ENCODE results near the gene YY1.
"Not testable (repeated sequence)": the region's sequence is repeated elsewhere in the genome, so short reads cannot be mapped to it uniquely, and the experiment has no call there.

The YY1 gene

DNA sequence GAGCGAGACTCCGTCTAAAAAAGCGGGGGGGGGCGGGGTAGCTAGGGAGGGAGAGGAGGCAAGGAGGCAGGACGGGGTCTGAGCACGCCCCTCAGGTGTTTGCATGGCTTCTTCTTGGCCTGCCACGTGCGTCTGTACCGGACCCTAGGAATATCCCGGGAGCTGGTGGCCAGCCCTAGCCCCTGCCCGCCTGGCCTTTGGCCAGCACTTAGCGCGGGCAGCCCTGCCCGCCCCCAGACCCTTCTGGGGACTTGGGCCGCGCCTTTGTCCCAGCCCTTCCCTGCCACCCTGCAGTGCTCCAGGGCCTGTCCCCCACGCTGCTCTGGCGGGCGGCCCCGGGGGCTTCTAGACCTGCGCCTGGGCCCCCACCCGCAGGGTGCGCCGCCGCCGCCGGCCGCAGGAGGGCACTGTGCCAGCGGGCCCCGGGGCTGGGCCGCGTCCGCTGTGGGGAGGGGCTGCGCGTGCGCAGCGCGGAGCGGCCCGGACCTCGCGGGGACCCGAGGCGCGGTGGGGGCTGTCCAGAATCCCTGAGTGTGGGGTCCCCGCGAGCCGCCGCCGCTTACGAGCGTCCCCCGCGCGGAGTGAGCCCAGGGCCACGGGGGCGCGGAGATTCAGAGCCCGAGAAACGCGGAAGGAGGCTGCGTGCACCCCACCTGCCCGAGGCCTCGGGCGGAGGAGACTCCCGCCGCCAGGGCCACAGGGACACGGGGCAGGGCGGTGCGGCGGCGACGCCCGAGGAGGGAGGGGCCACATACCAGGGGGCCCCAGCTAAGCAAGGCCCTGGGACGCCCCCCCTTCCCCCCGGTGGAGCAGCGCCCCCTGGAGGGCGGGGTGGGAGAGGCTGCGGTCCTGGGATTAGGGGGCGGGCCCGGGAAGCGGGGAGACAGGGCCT, 46.3 kb downstream of the YY1 start:
- no peak for DNase-seq

DNA sequence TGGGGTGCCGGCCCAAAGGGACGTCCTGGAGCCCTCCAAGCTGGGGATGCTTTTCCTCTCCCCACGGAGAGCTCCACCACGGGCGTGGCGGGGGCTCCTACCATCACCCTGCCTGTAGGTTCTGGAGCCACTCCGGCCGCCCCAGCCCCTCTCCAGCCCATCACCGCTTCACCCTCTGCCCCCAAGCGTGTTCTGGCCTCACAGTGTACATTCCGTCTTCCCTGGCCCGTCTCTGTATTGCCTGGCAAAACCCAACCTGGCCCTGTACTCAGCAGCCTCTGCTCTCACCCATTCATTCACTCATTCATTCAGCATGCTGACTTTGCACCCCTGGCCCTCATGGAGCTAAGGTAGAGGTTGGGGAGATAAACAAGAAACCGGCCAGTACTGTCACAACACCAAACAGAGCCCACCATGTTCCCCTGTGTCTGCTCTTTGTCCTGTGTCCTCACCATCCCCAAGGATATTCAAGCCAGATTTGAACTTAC, 47.0 kb downstream of the YY1 start:
- no peak for DNase-seq

DNA sequence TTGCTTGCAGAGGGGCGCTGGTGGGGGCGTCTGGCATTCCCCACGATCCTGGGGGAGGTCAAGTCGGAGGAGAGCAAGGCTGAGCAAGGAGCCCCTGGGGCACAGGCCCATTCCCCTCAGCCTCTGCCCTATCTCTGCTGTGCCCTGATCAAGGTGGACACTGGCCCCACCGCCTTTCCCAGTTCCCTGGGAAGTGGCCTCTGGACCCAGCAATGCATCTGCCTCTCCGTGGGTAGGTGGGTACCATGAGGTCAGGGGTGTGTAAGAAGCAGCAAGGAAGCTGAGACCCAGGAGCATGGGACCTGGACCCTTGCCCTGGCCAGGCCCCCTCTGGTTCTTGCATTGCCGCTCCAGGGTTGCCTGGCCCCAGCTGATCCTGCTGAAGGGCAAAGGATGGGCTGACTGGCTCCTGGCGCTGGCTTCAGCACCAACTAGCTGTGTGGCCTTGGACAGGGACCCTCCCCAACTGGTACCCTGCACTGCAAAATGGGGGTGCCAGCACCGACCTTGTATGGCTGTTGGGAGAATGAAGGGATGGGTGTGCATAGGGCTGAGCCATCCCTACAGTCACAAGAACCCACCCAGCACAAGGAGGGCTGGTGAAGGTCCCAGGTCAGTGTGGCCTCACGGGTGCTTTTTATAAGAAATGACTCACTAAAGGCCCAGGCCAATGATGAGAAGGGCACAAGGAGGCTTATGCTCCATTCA, 47.7 kb downstream of the YY1 start:
- DNase-seq, result no peak

DNA sequence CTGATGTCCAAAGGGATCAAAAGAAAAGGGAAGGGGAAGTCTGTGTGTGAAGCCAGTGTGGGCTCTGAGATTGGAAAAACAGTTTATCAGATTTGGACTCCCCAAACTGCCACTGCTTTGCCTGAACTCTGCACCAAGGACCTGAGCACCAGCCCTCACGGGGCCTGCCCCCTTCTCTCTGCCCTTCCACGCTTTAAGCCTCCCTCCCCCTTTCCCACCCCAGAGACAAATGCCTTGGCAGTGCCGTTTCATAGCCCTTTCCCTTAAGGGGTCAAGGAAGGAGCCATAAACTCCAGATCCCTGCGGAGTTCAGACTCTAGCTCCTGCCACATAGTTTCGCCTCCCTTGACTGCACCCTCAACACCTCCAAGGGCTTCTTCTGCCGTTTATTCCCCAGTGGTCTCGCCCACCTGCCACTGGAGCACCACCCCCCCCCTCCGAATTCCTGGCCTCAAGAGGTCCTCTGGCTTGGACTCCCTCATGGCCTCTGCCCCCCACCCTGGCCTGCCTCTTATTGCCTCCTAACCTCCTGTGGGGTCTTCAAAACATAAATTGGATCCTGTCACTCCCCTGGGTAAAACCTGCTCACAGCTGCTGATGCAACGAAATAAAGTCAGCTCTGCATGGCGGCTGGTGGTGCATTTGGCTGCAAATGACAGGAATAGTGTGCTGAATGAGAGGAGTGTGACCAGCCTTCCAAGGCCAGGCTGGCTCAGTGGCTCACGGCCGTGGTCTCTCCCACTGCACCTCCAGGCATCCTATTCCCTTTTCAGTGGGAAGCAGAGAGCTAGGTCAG, 48.5 kb downstream of the YY1 start:
- DNase-seq, result no peak

DNA sequence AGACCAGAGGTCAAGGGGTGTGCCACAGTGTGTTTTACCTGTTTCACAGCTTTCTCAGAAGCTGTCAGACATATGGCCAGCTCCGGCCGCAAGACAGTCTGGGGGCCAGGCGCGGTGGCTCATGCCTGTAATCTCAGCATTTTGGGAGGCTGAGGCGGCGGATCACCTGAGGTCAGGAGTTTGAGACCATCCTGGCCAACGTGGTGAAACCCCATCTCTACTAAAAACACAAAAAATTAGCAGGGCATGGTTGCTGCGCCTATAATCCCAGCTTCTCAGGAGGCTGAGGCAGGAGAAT, 49.0 kb downstream of the YY1 start:
- not testable (repeated sequence) for DNase-seq

DNA sequence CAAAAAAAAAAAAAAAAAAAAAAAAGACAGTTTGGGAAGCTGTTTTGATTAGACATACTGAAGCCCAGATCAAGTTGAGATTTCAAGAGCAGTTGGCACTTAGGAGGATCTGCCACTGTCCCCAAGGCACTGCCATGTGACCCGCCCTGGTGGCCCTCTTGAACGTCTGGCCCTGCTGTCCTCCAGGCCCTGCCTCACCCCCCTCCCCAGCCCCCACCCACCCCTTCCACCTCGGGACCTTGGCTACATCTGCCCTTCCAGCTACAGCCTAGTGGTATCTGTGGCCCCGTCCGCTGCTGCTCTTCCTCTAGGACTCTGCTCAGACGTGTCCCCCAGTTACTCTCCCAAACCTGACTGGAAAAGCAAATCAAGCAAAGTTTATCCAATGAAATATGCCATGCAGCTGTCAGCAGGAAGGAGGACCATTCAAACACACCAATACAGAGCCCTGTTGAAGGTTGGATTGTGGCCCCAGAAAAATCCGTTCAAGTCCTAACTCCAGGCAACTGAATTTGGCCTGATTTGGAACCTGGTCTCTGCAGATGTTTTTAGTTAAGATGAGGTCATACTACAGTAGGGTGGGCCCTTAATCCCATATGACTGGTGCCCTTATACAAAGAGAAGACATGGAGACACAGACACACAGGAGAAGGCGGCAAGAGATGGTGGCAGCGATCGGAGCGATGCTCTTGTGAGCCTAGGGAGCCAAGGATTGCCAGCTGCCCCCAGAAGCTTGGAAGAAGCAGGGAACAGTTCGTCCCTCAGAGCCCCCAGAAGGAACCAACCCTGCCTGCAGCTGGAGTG, 49.6 kb downstream of the YY1 start:
- DNase-seq, result no peak

DNA sequence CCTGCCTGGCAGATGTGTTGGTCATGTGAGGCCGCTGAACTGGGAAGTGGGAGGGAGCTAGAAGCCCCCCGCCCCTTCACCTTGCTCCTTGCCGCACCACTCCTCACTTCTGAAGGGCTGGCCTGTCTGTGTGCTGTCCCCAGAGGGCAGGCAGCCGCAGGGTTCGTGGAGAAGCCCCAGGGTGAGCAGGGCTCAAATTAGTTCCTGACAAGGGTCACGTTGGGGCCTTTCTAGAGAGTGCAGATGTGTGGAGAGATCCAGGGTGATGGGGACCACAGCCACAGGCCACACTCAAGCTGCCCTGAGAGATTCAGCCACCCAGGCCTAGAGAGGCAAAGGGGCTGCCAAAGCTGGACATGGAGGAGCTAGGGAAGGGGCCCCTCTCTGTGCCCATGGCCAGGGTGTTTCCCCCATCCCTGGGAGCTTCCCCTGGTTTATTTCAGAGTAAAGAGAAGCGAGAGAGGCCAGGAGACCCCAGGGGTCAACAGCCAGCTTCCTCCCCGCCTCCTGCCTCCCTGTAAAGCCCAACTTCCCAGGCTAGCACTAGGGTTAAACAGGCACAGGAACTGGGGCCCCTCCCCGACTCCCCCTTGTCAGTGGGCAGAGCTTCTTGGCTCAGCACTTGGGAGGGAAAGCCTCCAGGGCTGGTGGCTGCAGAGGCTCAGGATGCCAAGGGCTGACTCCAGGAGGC, 51.1 kb downstream of the YY1 start:
- no peak for DNase-seq

DNA sequence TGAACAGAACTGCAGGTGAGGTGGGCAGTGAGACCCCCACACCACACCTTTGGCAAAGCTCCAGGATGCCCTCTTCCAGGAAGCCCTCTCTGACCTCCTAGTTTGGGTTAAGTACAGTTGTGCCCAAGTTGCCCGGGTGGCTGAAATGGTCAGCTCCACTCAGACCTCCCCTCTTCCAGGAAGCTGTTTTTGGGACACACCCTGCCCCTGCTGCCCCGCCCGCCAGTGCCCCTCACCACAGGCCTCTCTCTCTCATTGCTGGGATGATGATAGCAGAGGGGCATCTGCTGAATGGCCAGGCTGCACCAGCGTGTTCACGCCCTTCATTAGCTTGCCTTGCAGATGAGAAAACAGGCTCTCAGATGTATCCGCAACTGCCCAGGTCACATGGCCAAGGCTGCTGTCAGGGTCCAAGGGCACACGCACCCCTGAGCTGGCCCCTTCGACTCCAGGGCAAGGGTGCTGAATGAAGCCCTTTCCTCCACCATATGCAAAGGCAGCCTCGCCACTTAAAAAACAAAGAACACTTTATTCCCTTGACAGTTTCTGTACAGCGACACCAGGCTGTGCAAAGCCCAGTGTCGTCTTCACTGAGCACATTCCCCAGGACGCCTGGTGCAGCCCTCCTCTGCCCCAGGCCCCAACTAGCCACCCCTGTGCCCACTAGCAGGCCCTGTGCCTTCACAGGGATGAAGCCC, 51.8 kb downstream of the YY1 start:
- DNase-seq, result no peak

DNA sequence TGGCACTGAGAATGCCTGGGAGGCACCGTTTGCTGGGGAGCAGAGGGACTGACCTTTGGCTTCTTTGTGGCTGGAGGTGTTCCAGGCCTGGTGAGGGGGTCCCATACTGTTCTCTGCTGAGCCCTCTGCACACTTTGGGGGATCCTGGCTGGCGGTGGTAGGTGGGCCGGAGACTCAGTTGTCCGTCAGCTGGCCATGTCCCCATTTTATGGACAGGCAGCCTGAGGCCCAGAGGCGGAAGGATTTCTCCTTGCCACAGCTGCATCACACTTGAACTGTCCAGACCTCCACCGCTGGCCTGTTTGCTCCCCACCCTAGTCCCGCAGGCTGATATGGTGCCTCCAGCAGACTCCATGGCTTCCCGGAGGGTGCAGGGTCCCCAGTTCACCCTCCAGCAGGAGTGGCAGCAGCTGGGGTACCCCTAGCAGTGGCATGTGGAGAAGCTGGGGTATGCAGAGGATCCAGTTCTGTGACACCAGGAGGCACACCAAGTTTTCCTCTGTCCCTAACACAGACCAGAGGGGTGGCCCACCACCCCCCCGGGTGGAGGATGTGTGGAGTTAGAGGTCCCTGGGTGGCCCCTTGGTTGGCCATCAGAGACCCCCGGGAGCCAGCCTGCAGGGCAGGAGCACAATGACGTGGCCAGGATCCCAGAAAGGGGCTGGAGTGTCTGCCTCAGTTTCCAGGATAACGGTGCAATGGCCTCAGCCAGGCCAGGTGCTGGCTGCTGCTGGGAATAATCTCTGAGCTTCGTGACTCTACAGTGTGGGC, 52.5 kb downstream of the YY1 start:
- DNase-seq, result no peak

DNA sequence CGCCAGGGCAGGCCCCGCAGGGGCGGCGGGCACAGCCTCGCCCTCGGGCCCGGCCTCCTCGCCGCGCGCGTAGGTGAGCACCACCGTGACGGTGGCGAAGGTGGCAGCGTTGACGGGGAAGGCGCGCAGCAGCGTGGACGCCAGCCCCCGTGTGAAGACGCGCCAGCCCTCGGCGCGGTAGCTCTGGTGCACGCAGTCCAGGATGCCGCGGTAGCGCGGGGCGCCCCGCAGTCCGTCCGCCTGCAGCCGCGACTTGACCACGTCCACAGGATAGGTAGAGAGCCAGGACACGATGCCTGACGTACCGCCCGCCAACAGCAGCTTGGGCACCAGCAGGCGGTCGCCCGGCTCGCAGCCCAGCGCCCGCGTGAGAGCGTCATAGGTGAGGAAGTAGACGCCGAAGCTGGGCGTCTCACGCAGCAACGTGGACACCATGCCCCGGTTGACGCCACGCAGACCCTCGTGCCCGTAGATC, 53.4 kb downstream of the YY1 start:
- no peak for DNase-seq

DNA sequence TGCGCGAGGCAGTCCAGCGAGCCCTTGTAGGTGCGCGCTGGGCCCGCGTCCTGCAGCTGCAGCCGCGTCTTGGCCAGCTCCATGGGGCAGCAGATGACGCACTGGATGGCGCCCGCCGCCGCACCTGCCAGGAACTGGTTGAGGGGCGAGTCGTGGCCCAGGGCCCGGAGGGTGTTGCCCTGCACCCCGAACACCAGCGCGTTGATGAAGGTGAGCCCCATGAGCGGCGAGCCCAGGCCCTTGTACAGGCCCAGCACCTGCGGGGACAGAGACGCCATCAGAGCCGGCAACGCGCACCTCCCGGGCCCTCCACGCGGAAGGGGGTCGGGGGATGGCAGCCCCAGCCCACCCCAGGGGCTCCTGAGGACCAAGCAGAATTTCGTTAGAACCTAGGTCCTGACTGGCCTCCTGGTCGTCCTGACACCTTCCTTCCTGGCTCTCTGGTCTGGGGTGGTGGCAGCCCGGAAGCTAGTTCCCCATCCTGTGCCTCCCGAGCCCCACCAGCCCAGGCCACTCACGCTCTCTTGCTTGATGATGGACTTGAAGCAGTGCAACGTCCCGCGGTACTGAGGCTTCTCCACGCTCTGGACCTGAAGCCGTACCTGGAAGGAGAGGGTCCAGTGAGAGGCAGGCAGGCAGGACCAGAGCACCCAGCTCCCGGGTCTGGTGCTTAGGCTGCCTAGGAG, 54.0 kb downstream of the YY1 start:
- no peak for DNase-seq

DNA sequence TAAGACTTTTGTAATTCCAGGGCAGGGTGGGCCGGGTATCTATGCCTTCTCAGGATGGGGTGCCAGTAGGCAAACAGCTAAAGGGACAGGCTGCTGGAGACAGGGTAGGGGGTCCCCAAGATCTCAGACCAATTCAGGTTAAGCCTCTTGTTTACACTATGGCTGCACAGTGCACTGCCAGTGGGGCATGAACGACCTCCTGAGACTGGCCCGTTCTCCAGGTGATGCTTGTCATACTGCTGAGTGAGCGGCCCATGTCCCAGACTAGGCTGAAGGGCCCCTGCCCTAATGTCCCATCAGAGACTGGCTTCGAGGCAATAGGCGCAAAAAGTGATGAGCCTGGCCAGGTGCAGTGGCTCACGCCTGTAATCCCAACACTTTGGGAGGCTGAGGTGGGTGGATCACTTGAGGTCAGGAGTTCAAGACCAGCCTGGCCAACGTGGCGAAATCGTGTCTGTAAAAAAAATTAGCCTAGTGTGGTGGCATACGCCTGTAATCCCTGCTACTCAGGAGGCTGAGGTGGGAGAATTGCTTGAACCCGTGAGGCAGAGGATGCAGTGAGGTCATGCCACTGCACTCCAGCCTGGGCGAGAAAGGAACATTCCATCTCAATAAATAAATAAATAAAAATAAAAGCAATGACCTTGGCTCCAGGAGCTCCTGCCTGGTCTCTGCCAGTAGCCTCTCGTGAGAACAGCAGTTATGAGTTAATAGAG, 54.7 kb downstream of the YY1 start:
- no peak for DNase-seq

DNA sequence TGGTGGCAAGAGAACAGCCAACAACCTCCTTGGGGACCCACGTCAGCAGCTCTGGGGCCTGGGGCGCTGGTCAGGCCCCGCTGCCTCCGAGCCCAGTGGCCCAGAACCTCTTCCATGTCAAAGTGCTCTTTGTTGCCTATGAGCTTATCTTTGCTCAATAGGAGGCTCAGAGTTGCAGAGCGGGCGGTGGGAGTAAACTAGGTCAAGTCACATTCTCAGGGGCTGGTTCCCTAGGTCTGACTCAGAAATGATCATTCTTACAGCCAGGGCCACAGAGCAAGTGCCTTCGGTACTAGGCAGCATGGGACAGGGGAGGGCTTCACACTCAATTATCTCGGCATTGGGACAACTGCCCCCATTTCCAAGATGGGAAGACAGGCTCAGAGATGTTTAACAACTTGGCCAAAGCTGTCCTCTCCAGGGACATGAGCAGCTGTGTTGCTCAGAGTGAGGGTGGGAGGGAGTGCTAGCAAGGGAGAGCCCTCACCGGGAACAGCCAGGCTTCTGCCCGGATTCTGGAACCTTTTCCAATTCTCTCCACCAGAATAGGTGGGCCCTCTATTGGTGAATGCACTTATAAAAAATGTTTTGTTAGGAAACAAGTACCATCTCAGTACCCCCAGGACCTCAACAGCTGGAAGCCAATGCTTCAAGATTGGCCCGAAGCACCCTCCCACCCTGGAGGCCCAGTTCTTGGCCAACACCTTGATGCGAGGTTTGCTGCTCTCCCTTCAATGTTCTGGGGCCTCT, 55.4 kb downstream of the YY1 start:
- DNase-seq, result no peak

DNA sequence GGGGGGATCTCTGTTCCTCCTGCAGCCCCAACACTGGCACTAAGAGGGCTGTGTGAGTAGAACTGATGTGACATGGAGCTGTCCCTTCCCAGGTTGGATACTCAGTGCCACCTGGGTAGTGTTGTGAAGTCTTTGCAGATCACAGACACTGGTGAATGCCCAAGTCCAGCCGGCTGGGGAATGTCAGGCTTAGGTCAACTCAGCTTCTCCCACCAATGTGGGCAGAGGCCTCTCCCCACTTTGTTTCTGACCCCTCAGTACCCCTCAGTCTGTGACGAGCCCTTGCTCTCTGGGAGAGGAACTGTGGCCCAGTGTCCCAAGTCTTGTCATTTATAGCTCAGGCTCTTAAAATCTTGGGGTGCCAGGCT, 56.0 kb downstream of the YY1 start:
- no peak for DNase-seq

DNA sequence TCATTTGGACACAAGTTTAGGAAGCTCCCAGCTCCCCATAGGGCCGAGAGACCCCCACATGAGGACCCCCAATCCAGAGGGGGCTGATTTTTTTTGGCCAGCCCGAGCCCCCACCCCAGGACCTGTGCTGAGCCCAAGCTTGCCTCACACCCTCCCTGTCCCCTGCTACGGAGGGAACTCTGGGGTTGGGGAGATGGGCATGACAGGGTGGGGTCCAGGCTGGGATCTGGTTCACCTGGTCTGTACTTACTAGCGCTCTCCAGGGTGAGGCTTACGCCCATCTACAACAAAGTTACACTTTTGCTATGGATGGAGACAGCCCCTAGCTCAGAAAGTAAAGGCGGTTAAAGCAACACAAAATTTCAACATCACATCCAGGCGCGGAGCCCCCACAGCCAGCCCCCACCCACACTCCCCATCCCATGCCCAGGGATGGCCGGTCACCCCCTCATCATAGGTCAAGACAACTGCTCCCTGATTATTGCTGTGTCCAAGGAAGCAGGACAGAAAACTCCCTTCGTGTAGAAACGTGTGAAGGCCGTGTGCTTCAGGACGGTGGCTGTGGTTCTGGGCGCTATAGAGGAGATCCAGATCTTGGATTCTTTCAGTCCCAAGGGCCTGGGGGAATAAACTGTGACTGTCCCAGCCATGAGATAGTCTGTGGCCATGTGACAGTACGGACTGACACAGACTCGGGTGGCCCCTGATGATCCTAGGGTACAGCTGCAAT, 56.6 kb downstream of the YY1 start:
- DNase-seq, result no peak

DNA sequence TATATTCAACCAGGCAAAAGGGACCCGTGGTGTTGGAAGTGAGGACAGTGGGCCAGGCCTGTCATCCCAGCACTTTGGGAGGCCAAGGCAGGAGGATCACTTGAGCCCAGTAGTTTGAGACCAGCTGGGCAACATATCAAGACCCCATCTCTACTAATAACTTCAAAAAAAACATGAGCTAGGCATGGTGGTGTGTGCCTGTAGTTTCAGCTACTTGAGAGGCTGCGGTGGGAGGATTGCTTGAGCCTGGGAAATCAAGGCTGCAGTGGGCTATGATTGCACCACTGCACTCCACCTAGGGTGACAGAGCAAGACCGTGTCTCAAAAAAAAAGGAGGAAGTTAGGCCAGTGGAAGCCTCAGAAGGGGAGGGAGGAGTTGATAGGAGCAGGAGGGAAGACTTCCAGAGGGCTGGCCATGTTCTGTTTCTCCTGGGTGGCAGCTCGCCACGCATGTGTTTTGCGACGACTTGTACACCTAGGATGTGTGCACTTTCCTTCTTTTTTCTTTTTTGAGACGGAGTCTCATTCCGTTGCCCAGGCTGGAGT, 57.2 kb downstream of the YY1 start:
- no peak for DNase-seq

DNA sequence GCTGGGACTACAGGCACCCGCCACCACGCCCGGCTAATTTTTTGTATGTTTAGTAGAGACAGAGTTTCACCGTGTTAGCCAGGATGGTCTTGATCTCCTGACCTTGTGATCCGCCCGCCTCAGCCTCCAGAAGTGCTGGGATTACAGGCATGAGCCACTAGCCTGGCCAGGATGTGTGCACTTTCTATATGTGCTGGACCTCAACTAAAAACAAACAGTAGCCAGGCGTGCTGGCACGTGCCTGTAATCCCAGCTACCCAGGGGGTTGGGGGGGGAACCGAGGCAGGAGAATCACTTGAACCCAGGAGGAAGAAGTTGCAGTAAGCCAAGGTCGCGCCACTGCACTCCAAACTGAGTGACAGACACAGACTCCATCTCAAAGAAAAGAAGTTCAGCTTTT, 57.8 kb downstream of the YY1 start:
- DNase-seq, result not testable (repeated sequence)
